Measurements from ENCODE around the gene CNOT9. TPM values are rescaled to one million over a fixed set of nuclear protein-coding genes. Genes with fewer than 3 reads are reported as not detected.

CNOT9 gene, protein sequence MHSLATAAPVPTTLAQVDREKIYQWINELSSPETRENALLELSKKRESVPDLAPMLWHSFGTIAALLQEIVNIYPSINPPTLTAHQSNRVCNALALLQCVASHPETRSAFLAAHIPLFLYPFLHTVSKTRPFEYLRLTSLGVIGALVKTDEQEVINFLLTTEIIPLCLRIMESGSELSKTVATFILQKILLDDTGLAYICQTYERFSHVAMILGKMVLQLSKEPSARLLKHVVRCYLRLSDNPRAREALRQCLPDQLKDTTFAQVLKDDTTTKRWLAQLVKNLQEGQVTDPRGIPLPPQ
- total RNA-seq = 38.5 and 49.6 TPM in 2 replicates

GRCh38 chr2:218568190-218569037, at the start of gene CNOT9, which contains the start of gene USP37:
Gene CNOT9 (plus strand): TSS chr2:218568839. CDS start chr2:218568955, 116 bp downstream.
Gene USP37 (minus strand): TSS chr2:218568351. CDS start chr2:218558653, 9,698 bp downstream.

GRCh38 chr2:218607436-218608115, 38.9 kb downstream of the CNOT9 start, which contains the start of gene PLCD4:
Gene PLCD4 (plus strand): TSS chr2:218607899. CDS start chr2:218615740, 7,841 bp downstream.

Other genes starting within 250 kb of the CNOT9 start
- gene CATIP, start 212.0 kb upstream of the CNOT9 start, total RNA-seq = not detected in 2 replicates
- gene SLC11A1, start 186.6 kb upstream of the CNOT9 start, total RNA-seq = under 0.01 TPM in 2 replicates
- gene CTDSP1, start 169.0 kb upstream of the CNOT9 start, total RNA-seq = 87.0 and 94.2 TPM in 2 replicates
- gene VIL1, start 149.7 kb upstream of the CNOT9 start, total RNA-seq = not detected in 2 replicates
- gene USP37, start 488 bp upstream of the CNOT9 start, total RNA-seq = 4.2 and 6.5 TPM in 2 replicates
- 0.49 and 1.3 TPM in 2 replicates for gene PLCD4, start 39.1 kb downstream of the CNOT9 start, total RNA-seq
- gene ZNF142, start 90.8 kb downstream of the CNOT9 start, total RNA-seq = 4.9 and 7.9 TPM in 2 replicates
- gene BCS1L, start 90.8 kb downstream of the CNOT9 start, total RNA-seq = 19.8 and 27.3 TPM in 2 replicates
- 14.4 and 26.9 TPM in 2 replicates for gene RNF25, start 103.2 kb downstream of the CNOT9 start, total RNA-seq
- 20.1 and 21.7 TPM in 2 replicates for gene STK36, start 103.2 kb downstream of the CNOT9 start, total RNA-seq
- gene TTLL4, start 142.0 kb downstream of the CNOT9 start, total RNA-seq = 9.9 and 43.9 TPM in 2 replicates
- 2.7 and 2.9 TPM in 2 replicates for gene CYP27A1, start 213.3 kb downstream of the CNOT9 start, total RNA-seq

Data from cardiac atrium fibroblast (primary cell).